ENCODE results near the gene EXOC4.

The EXOC4 gene

DNA sequence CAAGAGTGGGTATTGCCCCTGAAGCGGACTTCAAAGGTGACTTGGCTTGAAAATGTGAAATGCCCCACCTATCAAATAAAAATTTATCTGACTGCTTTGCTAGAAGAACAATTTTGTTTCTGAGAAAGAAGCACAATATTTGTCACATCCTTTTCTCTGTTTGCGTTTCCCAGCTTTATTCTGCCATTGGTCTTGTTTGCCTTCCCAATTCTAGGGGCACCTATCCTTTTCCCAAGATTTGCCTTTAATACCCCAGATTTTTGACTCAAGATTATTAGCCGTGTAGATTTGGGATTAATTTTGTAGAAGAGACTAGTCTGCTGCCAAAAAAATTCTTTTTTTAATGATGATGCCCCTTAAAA, 764.0 kb downstream of the EXOC4 start:
- peak; percentile 28; the same call in 1 of the 2 replicates for TF ChIP-seq CTCF (IDR thresholded peaks at IDR 0.05)

DNA sequence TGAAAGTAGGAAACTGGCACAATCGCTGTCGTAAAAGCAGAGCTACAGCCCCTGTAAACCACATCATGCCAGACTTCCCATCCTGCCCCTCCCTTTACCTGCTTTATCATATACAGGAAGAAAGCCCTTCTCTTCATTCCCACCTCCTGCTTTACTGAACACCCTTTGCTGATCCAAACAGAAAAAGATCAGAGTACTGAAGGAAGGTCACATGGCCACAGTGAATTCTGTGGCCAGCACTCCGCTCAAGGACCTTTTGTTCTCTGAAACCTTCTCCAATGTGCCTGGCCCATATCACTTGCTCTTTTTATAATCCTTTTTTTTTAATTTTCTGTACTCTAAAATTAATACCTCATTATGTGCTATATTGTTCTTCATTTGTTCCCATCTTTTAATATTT, 765.4 kb downstream of the EXOC4 start:
- TF ChIP-seq CTCF (IDR thresholded peaks at IDR 0.05) = no peak

GRCh38 chr7:134019251-134019650, 766.4 kb downstream of the EXOC4 start:
- TF ChIP-seq CTCF (IDR thresholded peaks at IDR 0.05) = no peak

DNA sequence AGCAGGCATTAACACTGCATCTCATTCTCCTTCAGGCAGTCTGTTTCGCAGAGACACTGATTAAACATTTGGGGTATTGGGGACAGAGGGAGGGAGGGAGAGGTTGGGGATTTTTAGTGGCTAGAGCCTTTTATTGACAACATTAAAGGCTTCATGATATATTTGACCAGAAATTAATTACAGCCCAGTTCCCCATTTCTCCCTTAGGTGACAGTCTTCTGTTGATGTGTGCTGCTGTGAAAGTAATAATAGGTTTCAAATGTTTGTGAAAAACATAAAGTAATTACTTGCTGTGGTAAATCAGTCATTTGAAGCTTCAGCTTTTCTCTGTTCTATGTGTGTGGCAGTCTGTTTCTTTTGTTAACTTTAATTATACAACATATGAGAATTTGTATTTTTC, 769.0 kb downstream of the EXOC4 start:
- TF ChIP-seq CTCF (IDR thresholded peaks at IDR 0.05) = no peak

DNA sequence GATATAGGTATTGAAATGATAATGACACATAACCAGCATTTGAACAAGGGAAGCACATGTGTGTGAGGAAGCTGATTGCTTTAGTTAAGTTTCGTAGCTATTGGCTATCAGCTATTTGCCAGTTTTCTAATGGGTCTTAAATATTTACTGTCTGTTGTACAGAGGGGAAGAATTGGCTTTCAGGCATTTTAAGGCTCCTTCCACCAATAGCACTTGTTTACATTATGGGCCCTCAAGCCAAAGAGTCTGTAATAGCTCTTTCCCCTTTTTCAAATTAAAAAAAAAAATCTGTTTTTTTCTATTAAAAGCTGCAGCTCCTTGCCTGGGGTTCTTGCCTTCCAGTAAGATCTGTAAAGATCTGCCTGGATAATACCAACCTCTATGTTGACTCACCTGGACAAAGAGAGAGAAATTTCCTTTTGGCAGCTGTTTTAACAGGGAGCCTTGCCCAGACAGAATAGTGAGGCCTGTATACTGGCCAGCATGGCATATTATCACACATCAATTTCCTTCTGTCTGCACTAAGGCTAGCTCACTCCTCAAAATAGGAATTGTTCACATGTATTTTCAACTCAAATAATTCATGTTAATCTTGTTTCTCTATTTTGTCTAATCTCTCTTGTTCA, 769.5 kb downstream of the EXOC4 start:
- no peak for TF ChIP-seq CTCF (IDR thresholded peaks at IDR 0.05)

- no peak for TF ChIP-seq CTCF (IDR thresholded peaks at IDR 0.05)
These were observed 771.9 kb downstream of the EXOC4 start for GRCh38 chr7:134024739-134025138.

DNA sequence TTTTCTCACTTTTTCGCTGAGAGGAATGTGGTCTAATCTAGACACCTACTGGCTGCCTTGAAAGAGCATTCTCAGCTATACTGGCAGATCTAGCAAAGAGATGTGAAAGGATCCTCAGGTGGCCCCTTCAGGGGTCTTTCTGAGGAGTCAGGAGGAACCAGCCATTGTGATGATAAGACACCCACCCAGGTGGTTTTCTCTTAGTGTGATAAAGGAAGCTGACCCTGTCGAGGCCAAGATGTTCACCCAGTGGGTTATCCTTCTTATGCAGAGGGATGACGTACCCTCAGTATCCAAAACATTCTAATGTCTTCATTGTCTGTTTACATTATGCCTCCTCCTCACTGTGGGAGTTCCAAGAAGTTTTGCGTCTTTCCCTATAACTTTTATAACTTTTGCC, 776.0 kb downstream of the EXOC4 start:
- no peak for TF ChIP-seq CTCF (IDR thresholded peaks at IDR 0.05)

- TF ChIP-seq CTCF (IDR thresholded peaks at IDR 0.05) = no peak
These were observed 776.9 kb downstream of the EXOC4 start for GRCh38 chr7:134029743-134030142.

Data from LNCAP (cell line).